GM12872 (cell line): Measurements from ENCODE around the gene HAO2.
A peak's percentile ranks its signal among the peaks of the same experiment; 100 is the strongest.

ENCODE experiments used
- TF ChIP-seq, protein P1 (sequence below): IDR thresholded peaks from 3 replicates; pipeline ENCODE4 v1.5.1; 2011; ENCODE audit warnings: low read depth, mild to moderate bottlenecking, low read length, moderate library complexity; ENCODE audit not compliant: insufficient read depth

HAO2 gene

DNA sequence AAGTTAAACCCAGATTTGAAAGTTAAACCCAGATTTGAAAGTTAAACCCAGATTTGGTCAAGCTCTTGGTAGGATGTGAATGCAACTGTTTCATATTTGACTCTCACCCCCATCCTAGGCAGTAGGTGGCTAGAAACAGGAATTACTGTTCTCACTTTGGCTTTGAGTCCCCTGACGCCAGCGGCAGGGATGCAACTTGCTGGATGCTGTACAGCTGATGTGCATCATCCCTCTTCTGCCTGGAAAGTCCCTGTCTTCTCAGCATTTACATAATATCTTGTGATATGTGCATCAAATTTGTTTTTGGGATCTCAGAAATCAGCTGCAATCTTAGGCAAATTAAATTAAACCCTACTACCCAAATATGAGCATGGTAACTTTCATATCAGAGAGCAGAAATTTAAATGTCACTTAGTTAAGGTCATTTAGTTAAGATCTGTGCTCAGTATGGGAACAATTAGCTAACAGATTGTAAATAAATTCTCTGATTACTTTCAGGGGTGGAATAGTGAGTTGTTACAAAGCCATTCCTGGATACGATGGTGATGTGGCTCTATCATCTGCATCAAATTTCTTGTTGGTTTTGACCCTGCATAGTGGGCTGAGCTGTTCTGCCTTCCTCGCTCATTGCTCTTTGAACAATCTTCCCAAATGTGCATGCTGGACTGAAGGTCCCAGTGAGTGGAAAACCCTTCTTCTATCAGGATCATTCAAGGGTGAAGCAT lies 6.8 kb upstream of the HAO2 start:
- TF ChIP-seq, protein P1, sequence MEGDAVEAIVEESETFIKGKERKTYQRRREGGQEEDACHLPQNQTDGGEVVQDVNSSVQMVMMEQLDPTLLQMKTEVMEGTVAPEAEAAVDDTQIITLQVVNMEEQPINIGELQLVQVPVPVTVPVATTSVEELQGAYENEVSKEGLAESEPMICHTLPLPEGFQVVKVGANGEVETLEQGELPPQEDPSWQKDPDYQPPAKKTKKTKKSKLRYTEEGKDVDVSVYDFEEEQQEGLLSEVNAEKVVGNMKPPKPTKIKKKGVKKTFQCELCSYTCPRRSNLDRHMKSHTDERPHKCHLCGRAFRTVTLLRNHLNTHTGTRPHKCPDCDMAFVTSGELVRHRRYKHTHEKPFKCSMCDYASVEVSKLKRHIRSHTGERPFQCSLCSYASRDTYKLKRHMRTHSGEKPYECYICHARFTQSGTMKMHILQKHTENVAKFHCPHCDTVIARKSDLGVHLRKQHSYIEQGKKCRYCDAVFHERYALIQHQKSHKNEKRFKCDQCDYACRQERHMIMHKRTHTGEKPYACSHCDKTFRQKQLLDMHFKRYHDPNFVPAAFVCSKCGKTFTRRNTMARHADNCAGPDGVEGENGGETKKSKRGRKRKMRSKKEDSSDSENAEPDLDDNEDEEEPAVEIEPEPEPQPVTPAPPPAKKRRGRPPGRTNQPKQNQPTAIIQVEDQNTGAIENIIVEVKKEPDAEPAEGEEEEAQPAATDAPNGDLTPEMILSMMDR = no peak

DNA sequence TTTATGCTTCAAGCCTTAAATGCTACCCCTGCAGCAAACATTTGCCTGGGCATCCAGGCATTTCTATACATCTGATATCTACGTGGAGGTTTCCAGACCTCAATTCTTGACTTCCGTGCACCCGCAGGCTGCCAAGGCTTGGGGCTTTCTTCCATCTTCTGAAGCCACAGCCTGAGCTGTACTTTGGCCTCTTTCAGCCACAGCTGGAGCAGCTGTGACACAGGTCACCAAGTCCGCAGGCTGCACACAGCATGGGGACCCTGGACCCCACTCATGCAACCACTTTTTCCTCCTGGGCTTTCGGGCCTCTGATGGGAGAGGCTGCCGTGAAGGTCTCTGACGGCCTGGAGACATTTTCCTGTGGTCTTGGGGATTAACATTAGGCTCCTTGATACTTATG lies 5.4 kb upstream of the HAO2 start:
- TF ChIP-seq, protein P1 = no peak

GRCh38 chr1:119364640-119365039 lies 3.9 kb upstream of the HAO2 start:
- TF ChIP-seq, protein P1 = no peak

DNA sequence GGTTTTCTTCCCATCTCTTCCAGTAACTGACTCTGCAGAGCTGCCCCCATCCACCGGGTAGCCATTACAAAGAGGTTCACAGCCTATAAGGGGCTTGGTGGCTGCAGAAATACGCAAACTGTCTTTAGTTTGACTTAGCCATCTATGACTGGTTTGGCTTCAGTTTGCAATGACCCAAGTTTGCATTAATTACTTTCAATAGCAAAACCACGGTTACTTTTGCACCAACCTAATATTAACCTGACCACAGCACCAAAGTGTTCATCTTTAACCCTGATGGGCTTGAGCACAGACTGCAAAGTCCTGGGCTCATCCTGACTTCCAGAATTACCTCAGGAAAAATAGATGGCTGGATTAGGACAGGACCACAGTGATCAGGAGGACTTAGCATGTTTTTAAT lies 2.2 kb upstream of the HAO2 start:
- TF ChIP-seq, protein P1 = no peak

DNA sequence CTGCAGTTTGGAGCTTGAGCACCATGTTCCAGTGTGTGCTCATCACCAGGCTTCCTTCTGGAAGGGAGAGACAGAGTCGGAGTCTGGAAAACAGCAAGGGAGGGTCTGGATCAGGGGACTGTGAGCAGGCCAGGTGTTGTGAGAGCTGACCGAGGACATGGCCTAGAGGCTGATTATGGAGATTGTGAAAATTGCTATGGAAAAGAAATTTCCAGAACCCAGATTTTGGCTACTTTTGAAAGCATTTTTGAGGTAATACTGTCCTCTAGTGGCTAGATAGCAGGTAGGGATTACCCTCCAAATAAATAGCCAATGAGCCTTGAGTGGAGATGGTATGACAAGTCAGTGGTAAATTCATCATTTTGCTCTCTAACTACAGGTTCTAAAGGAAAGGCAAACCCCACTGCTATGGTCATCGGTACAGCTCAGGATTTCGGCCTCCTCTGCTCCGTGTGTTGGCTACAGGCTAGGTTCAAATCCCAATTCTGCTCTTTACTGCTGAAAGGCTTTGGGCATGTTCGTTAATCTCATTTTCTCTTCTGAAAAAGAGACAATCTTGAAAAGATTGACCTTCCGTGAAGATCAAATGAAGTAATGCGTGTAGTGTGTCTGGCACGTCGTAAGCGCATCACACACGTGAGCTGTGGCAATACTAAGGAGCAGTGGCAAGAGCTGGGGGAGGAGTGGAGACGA lies 1.0 kb upstream of the HAO2 start:
- TF ChIP-seq, protein P1 = peak; percentile 92

GRCh38 chr1:119370748-119371147 lies 2.2 kb downstream of the HAO2 start:
- TF ChIP-seq, protein P1 = no peak

GRCh38 chr1:119371815-119372214 lies 3.2 kb downstream of the HAO2 start:
- TF ChIP-seq, protein P1 = no peak
